HEK293 (cell line): ENCODE data around the gene ABCB9.

Experiments
- CTCF ChIA-PET: fragments of 350-600 bp; formaldehyde crosslinking; extraction: SDS; loops from one replicate; lab custom pipeline; 2021; ENCODE audit warnings: antibody characterized with exemption; lab: Yijun Ruan, JAX
- POLR2A ChIA-PET: fragments of 300-600 bp; formaldehyde crosslinking; extraction: SDS; loops from one replicate; lab custom pipeline; 2020; ENCODE audit warnings: antibody characterized with exemption, inconsistent platforms; lab: Yijun Ruan, JAX
- H3K27ac ChIP-seq: fragments of 200-500 bp; sonication (Bioruptor generic); 2 replicates; pipeline ENCODE4 v1.5.1; 2014; ENCODE audit warnings: low read depth, low read length, control low read depth, inconsistent platforms; ENCODE audit errors: extremely low read depth
- H3K36me3 ChIP-seq, 2 experiments: fragments of 200-500 bp in 1 of 2; sonication (Bioruptor generic) in 1 of 2; 1 replicate in 1 of 2; 2 replicates in 1 of 2; pipeline ENCODE4 v1.5.1; 2014 to 2017; ENCODE audit warnings: inconsistent platforms in 2 of 2, low read length in 2 of 2; ENCODE audit not compliant: control insufficient read depth in 2 of 2, insufficient read depth in 1 of 2
- H3K4me1 ChIP-seq: fragments of 200-500 bp; sonication (Bioruptor generic); 2 replicates; pipeline ENCODE4 v1.5.1; 2014; ENCODE audit warnings: mild to moderate bottlenecking, low read length, inconsistent platforms; ENCODE audit not compliant: control insufficient read depth, insufficient read depth
- H3K4me3 ChIP-seq: 2 replicates; pipeline ENCODE4 v1.5.1; 2011; ENCODE audit warnings: low read depth, mild to moderate bottlenecking, control low read depth, low read length, moderate library complexity
- H3K9me3 ChIP-seq: fragments of 200-500 bp; sonication (Bioruptor generic); 2 replicates; pipeline ENCODE4 v1.5.1; 2014; ENCODE audit warnings: low read depth, low read length, inconsistent platforms; ENCODE audit not compliant: control insufficient read depth, insufficient read depth
- EGR2 ChIP-seq: fragments of 450-650 bp; formaldehyde crosslinking; IDR thresholded peaks from 2 replicates; pipeline ENCODE4 v1.5.1; 2016; ENCODE audit warnings: low read depth, missing biosample characterization, missing genetic modification characterization
- GFI1B ChIP-seq: fragments of 450-650 bp; formaldehyde crosslinking; IDR thresholded peaks from 2 replicates; pipeline ENCODE4 v1.5.1; 2016; ENCODE audit warnings: missing biosample characterization, missing genetic modification characterization
- GLIS1 ChIP-seq: fragments of 450-650 bp; formaldehyde crosslinking; IDR thresholded peaks from 2 replicates; pipeline ENCODE4 v1.5.1; 2016; ENCODE audit warnings: missing biosample characterization, missing genetic modification characterization
- GLIS2 ChIP-seq: fragments of 450-650 bp; formaldehyde crosslinking; IDR thresholded peaks from 2 replicates; pipeline ENCODE4 v1.5.1; 2016; ENCODE audit warnings: missing biosample characterization, missing genetic modification characterization
- IKZF3 ChIP-seq: fragments of 450-650 bp; IDR thresholded peaks from 2 replicates; pipeline ENCODE4 v1.5.0; 2018; ENCODE audit warnings: missing biosample characterization, mild to moderate bottlenecking, missing genetic modification characterization, moderate library complexity
- SALL2 ChIP-seq: fragments of 450-650 bp; formaldehyde crosslinking; IDR thresholded peaks from 2 replicates; pipeline ENCODE4 v1.5.0; 2017; ENCODE audit warnings: missing biosample characterization, mild to moderate bottlenecking, missing genetic modification characterization, borderline replicate concordance
- YY2 ChIP-seq: fragments of 450-650 bp; formaldehyde crosslinking; IDR thresholded peaks from 2 replicates; pipeline ENCODE4 v1.5.1; 2016; ENCODE audit warnings: missing biosample characterization, missing genetic modification characterization
- ZBTB1 ChIP-seq: fragments of 450-650 bp; formaldehyde crosslinking; IDR thresholded peaks from 2 replicates; pipeline ENCODE4 v1.5.1; 2016; ENCODE audit warnings: missing biosample characterization, missing genetic modification characterization
- ZBTB17 ChIP-seq: fragments of 450-650 bp; formaldehyde crosslinking; IDR thresholded peaks from 2 replicates; pipeline ENCODE4 v1.5.1; 2016; ENCODE audit warnings: missing biosample characterization, missing genetic modification characterization
- ZFHX2 ChIP-seq: fragments of 450-650 bp; formaldehyde crosslinking; conservative IDR thresholded peaks from 2 replicates; pipeline ENCODE4 v1.5.1; 2016; ENCODE audit warnings: missing biosample characterization, missing genetic modification characterization
- ZIC2 ChIP-seq: fragments of 450-650 bp; formaldehyde crosslinking; IDR thresholded peaks from 2 replicates; pipeline ENCODE4 v1.5.1; 2016; ENCODE audit warnings: missing biosample characterization, missing genetic modification characterization
- ZNF112 ChIP-seq: fragments of 450-650 bp; formaldehyde crosslinking; IDR thresholded peaks from 2 replicates; pipeline ENCODE4 v1.5.0; 2017; ENCODE audit warnings: missing biosample characterization, missing genetic modification characterization
- ZNF16 ChIP-seq: fragments of 450-650 bp; formaldehyde crosslinking; IDR thresholded peaks from 2 replicates; pipeline ENCODE4 v1.5.1; 2016; ENCODE audit warnings: low read depth, missing biosample characterization, missing genetic modification characterization
- ZNF335 ChIP-seq: fragments of 450-650 bp; formaldehyde crosslinking; conservative IDR thresholded peaks from 2 replicates; pipeline ENCODE4 v1.5.1; 2016; ENCODE audit warnings: missing biosample characterization, missing genetic modification characterization
- ZNF354C ChIP-seq: fragments of 450-650 bp; formaldehyde crosslinking; IDR thresholded peaks from 2 replicates; pipeline ENCODE4 v1.5.1; 2016; ENCODE audit warnings: missing biosample characterization, missing genetic modification characterization, low read depth, borderline replicate concordance
- ZNF37A ChIP-seq: fragments of 450-650 bp; IDR thresholded peaks from 2 replicates; pipeline ENCODE4 v1.5.1; 2018; ENCODE audit warnings: missing biosample characterization, missing genetic modification characterization
- ZNF394 ChIP-seq: fragments of 450-650 bp; formaldehyde crosslinking; IDR thresholded peaks from 2 replicates; pipeline ENCODE4 v1.5.1; 2016; ENCODE audit warnings: missing biosample characterization, missing genetic modification characterization, mild to moderate bottlenecking, moderate library complexity, borderline replicate concordance
- ZNF433 ChIP-seq: fragments of 450-650 bp; formaldehyde crosslinking; IDR thresholded peaks from 2 replicates; pipeline ENCODE4 v1.5.1; 2016; ENCODE audit warnings: missing biosample characterization, missing genetic modification characterization, low read depth
- ZNF596 ChIP-seq: fragments of 450-650 bp; IDR thresholded peaks from 2 replicates; pipeline ENCODE4 v1.5.0; 2018; ENCODE audit warnings: missing biosample characterization, mild to moderate bottlenecking, missing genetic modification characterization, moderate library complexity
- ZNF600 ChIP-seq: fragments of 450-650 bp; formaldehyde crosslinking; IDR thresholded peaks from 2 replicates; pipeline ENCODE4 v1.5.1; 2016; ENCODE audit warnings: missing biosample characterization, missing genetic modification characterization
- ZNF664 ChIP-seq: fragments of 450-650 bp; formaldehyde crosslinking; IDR thresholded peaks from 2 replicates; pipeline ENCODE4 v1.5.1; 2016; ENCODE audit warnings: missing biosample characterization, missing genetic modification characterization
- ZNF701 ChIP-seq: fragments of 450-650 bp; formaldehyde crosslinking; IDR thresholded peaks from 2 replicates; pipeline ENCODE4 v1.5.1; 2016; ENCODE audit warnings: missing biosample characterization, missing genetic modification characterization
- TF ChIP-seq, protein P1 (sequence below): fragments of 450-650 bp; IDR thresholded peaks from 2 replicates; pipeline ENCODE4 v1.5.1; 2018; ENCODE audit warnings: missing biosample characterization, mild to moderate bottlenecking, missing genetic modification characterization
- TF ChIP-seq, protein P2 (sequence below): fragments of 450-650 bp; formaldehyde crosslinking; IDR thresholded peaks from 2 replicates; pipeline ENCODE4 v1.5.1; 2016; ENCODE audit warnings: missing biosample characterization, missing genetic modification characterization
- TF ChIP-seq, protein P3 (sequence below): fragments of 450-650 bp; formaldehyde crosslinking; IDR thresholded peaks from 2 replicates; pipeline ENCODE4; 2016; ENCODE audit warnings: missing biosample characterization, missing genetic modification characterization
- TF ChIP-seq, protein P4 (sequence below): fragments of 450-650 bp; formaldehyde crosslinking; IDR thresholded peaks from 2 replicates; pipeline ENCODE4 v1.5.1; 2016; ENCODE audit warnings: missing biosample characterization, missing genetic modification characterization

The ABCB9 gene

DNA sequence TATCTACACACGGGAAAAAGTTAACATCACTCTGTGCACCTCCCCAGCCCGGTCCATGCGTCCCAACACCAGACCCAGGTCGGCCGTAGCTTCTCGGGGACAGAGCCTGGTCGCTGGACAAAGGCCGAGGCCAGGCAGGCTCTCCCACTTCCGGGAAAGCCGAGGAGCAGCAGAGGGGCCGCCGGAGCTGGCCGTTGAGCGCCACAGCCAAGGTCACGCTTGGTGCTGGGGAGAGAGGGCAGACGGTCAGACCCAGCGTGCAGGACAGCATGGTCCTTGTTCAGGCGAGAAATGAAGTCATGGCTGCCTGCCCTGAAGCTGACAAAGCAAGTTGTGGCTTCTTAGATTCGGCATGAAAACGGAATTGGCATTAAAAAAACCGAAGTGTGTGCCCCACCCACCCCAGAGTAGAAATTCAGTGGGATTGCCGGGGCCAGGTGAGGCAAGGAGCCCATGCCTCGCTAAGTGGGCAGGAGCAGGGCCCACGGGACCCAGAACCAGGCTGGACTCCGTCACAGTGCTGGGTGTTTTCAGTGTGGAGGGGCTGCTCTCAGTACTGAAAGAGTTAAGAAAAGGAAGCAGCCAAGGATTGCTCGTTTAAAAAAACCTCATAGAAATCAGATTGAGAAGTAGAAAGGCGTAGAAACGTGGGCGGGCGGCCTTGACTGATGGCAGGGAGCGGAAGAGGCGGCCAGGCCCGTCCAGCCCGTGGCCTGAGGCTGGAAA lies 18.5 kb upstream of the ABCB9 start:
- POLR2A ChIA-PET, result interaction anchor here (1.0 to 1.6 kb wide), 3 partner anchors 10 to 19 kb away, joined by 3 to 5 read pairs (median 4); partner anchors contain the start of gene ABCB9
- CTCF ChIA-PET, result no interaction called here

DNA sequence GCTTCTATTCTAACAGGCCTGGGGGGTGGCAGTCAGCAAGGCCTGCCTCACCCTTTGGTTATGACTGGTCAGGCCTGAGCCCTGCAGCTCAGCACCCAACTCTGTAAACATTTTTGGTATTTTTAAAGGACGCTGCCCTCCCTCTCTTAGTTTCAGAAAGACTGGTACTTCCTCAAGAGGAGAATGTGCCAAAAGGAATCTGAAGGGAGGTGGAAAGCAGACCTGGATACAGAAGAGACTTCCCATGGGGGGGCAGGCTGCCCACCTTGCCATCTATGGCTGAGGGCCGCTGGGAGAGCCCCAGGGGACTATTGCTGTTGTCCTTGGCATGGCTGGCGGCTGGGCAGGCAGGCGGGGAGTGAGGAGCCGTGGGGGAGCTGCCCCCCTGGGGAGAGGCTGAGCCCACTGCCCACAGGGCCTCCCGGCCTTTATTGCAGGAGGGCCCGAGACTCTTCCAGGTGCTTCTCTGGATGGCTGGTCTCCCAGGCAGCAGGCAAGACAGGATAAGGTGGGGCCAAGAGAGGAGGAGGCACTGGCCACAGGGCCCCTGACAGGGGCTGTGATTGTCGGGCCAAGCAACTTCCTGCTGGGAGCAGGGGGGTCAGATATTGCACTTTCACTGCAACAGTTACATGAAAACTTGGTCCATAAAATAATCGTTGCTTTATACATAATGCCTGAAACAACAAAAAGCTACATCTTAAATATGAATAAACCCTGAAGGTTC lies 17.7 kb upstream of the ABCB9 start:
- H3K4me1 ChIP-seq, result peaks cover 15% of the 10 kb centered on the region
- H3K4me3 ChIP-seq, result no peak overlapping the region
- ChIA-PET CTCF (interaction anchor here (0.6 kb wide), 1 partner anchor 382 kb away, joined by 5 read pairs; no protein-coding TSS in a partner anchor), POLR2A (interaction anchor here (1.0 to 1.9 kb wide), 5 partner anchors 10 to 18 kb away, joined by 3 to 8 read pairs (median 4); partner anchors contain the start of genes ABCB9 and OGFOD2)
- H3K27ac ChIP-seq, result 0 out of 2 replicates have a peak overlapping the region, but pooled peaks have one; percentile 6
- H3K9me3 ChIP-seq, result no peaks in the 10 kb centered on the region
- peaks cover 0 to 35% of the 10 kb centered on the region in 2 experiments; a peak in 2 of 3 replicates for H3K36me3 ChIP-seq
- TF ChIP-seq ZNF433 (tag by site-specific recombination), result no peak
- TF ChIP-seq SALL2, result no peak
- TF ChIP-seq, protein P1, sequence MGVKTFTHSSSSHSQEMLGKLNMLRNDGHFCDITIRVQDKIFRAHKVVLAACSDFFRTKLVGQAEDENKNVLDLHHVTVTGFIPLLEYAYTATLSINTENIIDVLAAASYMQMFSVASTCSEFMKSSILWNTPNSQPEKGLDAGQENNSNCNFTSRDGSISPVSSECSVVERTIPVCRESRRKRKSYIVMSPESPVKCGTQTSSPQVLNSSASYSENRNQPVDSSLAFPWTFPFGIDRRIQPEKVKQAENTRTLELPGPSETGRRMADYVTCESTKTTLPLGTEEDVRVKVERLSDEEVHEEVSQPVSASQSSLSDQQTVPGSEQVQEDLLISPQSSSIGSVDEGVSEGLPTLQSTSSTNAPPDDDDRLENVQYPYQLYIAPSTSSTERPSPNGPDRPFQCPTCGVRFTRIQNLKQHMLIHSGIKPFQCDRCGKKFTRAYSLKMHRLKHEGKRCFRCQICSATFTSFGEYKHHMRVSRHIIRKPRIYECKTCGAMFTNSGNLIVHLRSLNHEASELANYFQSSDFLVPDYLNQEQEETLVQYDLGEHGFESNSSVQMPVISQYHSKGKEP (tag by site-specific recombination), result no peak
- TF ChIP-seq ZNF354C (tag by site-specific recombination), result no peak
- peak; percentile 84 for TF ChIP-seq ZIC2 (tag by site-specific recombination)
- no peak for TF ChIP-seq YY2
- TF ChIP-seq GFI1B (tag by site-specific recombination), result no peak
- TF ChIP-seq IKZF3, result no peak
- no peak for TF ChIP-seq ZBTB17
- peak; percentile 99 for TF ChIP-seq GLIS1
- TF ChIP-seq, protein P2, sequence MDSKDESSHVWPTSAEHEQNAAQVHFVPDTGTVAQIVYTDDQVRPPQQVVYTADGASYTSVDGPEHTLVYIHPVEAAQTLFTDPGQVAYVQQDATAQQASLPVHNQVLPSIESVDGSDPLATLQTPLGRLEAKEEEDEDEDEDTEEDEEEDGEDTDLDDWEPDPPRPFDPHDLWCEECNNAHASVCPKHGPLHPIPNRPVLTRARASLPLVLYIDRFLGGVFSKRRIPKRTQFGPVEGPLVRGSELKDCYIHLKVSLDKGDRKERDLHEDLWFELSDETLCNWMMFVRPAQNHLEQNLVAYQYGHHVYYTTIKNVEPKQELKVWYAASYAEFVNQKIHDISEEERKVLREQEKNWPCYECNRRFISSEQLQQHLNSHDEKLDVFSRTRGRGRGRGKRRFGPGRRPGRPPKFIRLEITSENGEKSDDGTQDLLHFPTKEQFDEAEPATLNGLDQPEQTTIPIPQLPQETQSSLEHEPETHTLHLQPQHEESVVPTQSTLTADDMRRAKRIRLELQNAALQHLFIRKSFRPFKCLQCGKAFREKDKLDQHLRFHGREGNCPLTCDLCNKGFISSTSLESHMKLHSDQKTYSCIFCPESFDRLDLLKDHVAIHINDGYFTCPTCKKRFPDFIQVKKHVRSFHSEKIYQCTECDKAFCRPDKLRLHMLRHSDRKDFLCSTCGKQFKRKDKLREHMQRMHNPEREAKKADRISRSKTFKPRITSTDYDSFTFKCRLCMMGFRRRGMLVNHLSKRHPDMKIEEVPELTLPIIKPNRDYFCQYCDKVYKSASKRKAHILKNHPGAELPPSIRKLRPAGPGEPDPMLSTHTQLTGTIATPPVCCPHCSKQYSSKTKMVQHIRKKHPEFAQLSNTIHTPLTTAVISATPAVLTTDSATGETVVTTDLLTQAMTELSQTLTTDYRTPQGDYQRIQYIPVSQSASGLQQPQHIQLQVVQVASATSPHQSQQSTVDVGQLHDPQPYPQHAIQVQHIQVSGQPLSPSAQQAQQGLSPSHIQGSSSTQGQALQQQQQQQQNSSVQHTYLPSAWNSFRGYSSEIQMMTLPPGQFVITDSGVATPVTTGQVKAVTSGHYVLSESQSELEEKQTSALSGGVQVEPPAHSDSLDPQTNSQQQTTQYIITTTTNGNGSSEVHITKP, result peak; percentile 89
- TF ChIP-seq GLIS2 (tag by site-specific recombination), result peak; percentile 75
- no peak for TF ChIP-seq ZBTB1 (tag by site-specific recombination)
- TF ChIP-seq ZFHX2 (tag by site-specific recombination), result no peak
- no peak for TF ChIP-seq ZNF16 (tag by site-specific recombination)
- no peak for TF ChIP-seq ZNF664 (tag by site-specific recombination)
- no peak for TF ChIP-seq ZNF112
- TF ChIP-seq ZNF335 (tag by site-specific recombination), result peak; percentile 36; the same call in 1 of the 2 replicates
- TF ChIP-seq, protein P3, sequence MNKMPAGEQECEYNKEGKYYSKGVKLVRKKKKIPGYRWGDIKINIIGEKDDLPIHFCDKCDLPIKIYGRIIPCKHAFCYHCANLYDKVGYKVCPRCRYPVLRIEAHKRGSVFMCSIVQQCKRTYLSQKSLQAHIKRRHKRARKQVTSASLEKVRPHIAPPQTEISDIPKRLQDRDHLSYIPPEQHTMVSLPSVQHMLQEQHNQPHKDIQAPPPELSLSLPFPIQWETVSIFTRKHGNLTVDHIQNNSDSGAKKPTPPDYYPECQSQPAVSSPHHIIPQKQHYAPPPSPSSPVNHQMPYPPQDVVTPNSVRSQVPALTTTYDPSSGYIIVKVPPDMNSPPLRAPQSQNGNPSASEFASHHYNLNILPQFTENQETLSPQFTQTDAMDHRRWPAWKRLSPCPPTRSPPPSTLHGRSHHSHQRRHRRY (tag by site-specific recombination), result no peak
- TF ChIP-seq ZNF37A (tag by site-specific recombination), result no peak

More for the DNA sequence above, 18.5 kb upstream of the ABCB9 start:
- Histone ChIP-seq H3K4me3 (no peak overlapping the region), H3K27ac (no peak overlapping the region), H3K36me3 (peaks cover 0 to 33% of the 10 kb centered on the region in 2 experiments; a peak in 2 of 3 replicates), H3K9me3 (no peaks in the 10 kb centered on the region), H3K4me1 (peaks cover 11% of the 10 kb centered on the region)
- peak; percentile 38; the same call in 1 of the 2 replicates for TF ChIP-seq EGR2 (tag by site-specific recombination)
- TF ChIP-seq ZNF394 (tag by site-specific recombination), result no peak
- no peak for TF ChIP-seq ZNF112
- no peak for TF ChIP-seq ZNF701 (tag by site-specific recombination)
- TF ChIP-seq ZFHX2 (tag by site-specific recombination), result peak; percentile 34; the same call in 1 of the 2 replicates
- no peak for TF ChIP-seq IKZF3
- TF ChIP-seq, protein P4, sequence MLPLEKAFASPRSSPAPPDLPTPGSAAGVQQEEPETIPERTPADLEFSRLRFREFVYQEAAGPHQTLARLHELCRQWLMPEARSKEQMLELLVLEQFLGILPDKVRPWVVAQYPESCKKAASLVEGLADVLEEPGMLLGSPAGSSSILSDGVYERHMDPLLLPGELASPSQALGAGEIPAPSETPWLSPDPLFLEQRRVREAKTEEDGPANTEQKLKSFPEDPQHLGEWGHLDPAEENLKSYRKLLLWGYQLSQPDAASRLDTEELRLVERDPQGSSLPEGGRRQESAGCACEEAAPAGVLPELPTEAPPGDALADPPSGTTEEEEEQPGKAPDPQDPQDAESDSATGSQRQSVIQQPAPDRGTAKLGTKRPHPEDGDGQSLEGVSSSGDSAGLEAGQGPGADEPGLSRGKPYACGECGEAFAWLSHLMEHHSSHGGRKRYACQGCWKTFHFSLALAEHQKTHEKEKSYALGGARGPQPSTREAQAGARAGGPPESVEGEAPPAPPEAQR, result no peak
- TF ChIP-seq ZNF664 (tag by site-specific recombination), result no peak
- no peak for TF ChIP-seq ZNF596 (tag by site-specific recombination)
- TF ChIP-seq ZNF600 (tag by site-specific recombination), result peak; percentile 55
